ENCODE data around the gene IL22RA2.

IL22RA2 gene

DNA sequence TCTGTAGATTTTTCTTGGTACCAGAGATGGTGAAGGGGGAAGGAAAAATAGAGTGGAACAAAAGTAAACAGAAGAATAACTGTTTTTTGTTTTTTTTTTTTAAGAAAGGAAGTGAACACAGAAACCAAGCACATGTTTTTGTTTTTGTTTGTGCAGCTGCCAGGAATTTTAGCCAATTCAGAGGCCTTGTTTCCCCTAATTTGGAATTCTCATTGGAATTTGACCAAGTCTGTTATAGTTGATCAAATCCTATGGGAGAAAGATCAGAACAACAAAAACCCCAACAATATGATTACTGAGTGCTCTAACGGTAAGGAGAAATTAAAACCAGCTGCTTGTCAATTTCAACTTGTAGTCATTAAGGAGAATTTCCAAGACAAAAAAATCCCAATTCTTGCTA lies 18.2 kb upstream of the IL22RA2 start:
- no peak for DNase-seq (ENCODE audit: low read depth, low spot score)
- H3K4me3 ChIP-seq: no peak overlapping the region

DNA sequence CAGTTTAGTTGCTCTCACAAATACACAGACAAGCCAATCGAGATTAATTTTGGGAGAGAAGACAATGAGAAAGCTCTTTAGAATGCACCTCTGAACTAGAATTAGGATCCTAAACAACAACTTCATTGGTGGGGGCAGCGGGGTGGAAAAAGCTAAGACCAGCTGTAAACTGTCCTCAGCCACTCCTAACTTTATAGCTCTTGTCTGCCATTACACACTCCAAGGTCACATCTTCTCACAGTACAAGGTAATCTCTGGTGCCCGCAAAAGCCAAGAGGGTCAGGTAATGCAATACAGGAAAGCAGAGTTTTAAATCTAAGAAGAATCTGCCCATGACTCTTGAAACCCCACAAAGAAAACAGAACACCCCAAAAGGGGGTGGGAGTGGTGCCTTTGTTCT lies 17.8 kb upstream of the IL22RA2 start:
- TF ChIP-seq FOXP2 (optimal IDR thresholded peaks at IDR 0.05; ENCODE audit: control extremely low read depth, extremely low read length, insufficient read depth) (no peak), POLR2AphosphoS5 (IDR thresholded peaks at IDR 0.05; ENCODE audit: borderline replicate concordance, low read depth, low read length) (no peak), EZH2 (IDR thresholded peaks at IDR 0.05) (no peak)
- no peak for DNase-seq (ENCODE audit: low read depth, low spot score)
- no peak overlapping the region for H3K9ac ChIP-seq (ENCODE audit: insufficient read length)
- no peaks in the 10 kb centered on the region; the same call in 1 of the 2 replicates for H3K9me3 ChIP-seq (ENCODE audit: low read depth, low read length)
- H3K27ac ChIP-seq: no peak overlapping the region
- H3K36me3 ChIP-seq (ENCODE audit: insufficient read depth, low read length): no peaks in the 10 kb centered on the region
- H3K4me3 ChIP-seq: no peak overlapping the region

More for the DNA sequence above, 18.2 kb upstream of the IL22RA2 start:
- H3K9ac ChIP-seq (ENCODE audit: insufficient read length): no peak overlapping the region
- H3K36me3 ChIP-seq (ENCODE audit: insufficient read depth, low read length): no peaks in the 10 kb centered on the region
- H3K27ac ChIP-seq: no peak overlapping the region
- no peaks in the 10 kb centered on the region; the same call in 1 of the 2 replicates for H3K9me3 ChIP-seq (ENCODE audit: low read depth, low read length)
- TF ChIP-seq POLR2AphosphoS5 (IDR thresholded peaks at IDR 0.05; ENCODE audit: borderline replicate concordance, low read depth, low read length) (no peak), EZH2 (IDR thresholded peaks at IDR 0.05) (no peak), FOXP2 (optimal IDR thresholded peaks at IDR 0.05; ENCODE audit: control extremely low read depth, extremely low read length, insufficient read depth) (no peak)

DNA sequence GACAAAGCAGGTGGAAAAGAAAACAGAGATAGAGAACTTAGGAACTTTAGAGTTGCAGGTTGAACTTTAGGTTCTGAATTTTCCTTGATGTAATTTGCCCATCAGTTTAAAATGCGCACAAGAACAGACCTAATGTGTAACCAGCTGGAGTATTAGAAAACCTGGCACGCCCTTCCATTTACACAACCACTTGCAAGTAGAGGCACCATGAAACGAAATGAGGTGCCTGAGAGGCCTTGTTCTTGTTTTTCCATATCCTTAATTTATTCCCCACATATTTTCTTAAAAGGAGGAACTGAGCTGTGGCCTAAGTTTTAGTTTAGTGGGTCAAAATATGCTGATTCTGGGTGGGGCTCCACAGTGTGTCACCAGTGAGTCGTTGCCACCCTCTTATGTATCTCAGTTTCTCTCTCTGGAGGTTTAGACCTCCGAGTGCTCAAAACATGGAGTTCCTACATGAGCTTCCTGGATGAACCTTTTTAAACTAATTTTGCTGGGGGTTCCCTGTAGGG lies 17.2 kb upstream of the IL22RA2 start:
- no peak overlapping the region for H3K9ac ChIP-seq (ENCODE audit: insufficient read length)
- DNase-seq (ENCODE audit: low read depth, low spot score): no peak
- H3K4me3 ChIP-seq: no peak overlapping the region
- H3K36me3 ChIP-seq (ENCODE audit: insufficient read depth, low read length): no peaks in the 10 kb centered on the region
- H3K9me3 ChIP-seq (ENCODE audit: low read depth, low read length): no peaks in the 10 kb centered on the region; the same call in 1 of the 2 replicates
- H3K27ac ChIP-seq: no peak overlapping the region
- TF ChIP-seq POLR2AphosphoS5 (IDR thresholded peaks at IDR 0.05; ENCODE audit: borderline replicate concordance, low read depth, low read length) (no peak), EZH2 (IDR thresholded peaks at IDR 0.05) (no peak), FOXP2 (optimal IDR thresholded peaks at IDR 0.05; ENCODE audit: control extremely low read depth, extremely low read length, insufficient read depth) (no peak)

DNA sequence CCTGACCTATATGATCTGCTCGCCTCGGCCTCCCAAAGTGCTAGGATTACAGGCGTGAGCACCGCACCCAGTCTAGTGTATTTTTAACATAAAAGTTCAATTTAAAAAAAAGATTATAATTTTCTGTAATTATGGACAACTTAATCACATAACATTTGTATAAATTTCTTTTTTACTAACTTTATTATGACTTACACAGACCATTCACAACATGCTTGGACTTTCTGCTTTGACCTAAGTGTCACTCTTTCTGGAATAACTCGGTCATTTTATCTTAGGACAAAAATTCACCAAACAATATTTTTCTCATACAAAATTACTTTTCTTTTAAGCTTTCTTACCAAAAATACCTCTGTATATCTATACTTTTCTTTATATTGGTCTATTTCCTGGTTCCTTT lies 15.4 kb upstream of the IL22RA2 start:
- Histone ChIP-seq H3K27ac (no peak overlapping the region), H3K9ac (ENCODE audit: insufficient read length) (no peak overlapping the region), H3K36me3 (ENCODE audit: insufficient read depth, low read length) (no peaks in the 10 kb centered on the region), H3K9me3 (ENCODE audit: low read depth, low read length) (no peaks in the 10 kb centered on the region; the same call in 1 of the 2 replicates), H3K4me3 (no peak overlapping the region)
- TF ChIP-seq EZH2 (IDR thresholded peaks at IDR 0.05): no peak
- no peak for TF ChIP-seq POLR2AphosphoS5 (IDR thresholded peaks at IDR 0.05; ENCODE audit: borderline replicate concordance, low read depth, low read length)
- no peak for TF ChIP-seq FOXP2 (optimal IDR thresholded peaks at IDR 0.05; ENCODE audit: control extremely low read depth, extremely low read length, insufficient read depth)
- peak; percentile 5 for DNase-seq (ENCODE audit: low read depth, low spot score)

DNA sequence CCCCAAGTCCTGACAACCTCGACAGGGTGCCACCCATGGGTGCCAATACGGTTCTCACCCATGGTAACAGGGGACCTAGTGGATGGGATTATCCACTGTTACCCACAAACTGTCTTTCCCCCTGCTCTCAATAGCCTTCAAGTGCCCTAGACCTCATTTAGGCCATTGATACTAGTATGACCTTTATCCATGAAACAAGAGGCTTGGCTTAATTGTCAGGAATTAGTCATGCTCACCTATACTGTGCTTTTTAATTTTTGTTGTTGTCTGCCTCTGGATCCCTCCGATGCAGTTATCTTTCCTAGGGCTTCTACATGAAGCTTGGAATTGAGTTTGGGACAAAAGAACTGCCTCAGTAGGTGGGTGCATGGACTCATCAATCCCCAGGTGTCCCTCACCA lies 11.8 kb upstream of the IL22RA2 start:
- Histone ChIP-seq H3K36me3 (ENCODE audit: insufficient read depth, low read length) (no peaks in the 10 kb centered on the region), H3K9me3 (ENCODE audit: low read depth, low read length) (no peaks in the 10 kb centered on the region; the same call in 1 of the 2 replicates), H3K27ac (no peak overlapping the region), H3K4me3 (no peak overlapping the region), H3K9ac (ENCODE audit: insufficient read length) (no peak overlapping the region)
- no peak for DNase-seq (ENCODE audit: low read depth, low spot score)
- no peak for TF ChIP-seq POLR2AphosphoS5 (IDR thresholded peaks at IDR 0.05; ENCODE audit: borderline replicate concordance, low read depth, low read length)
- TF ChIP-seq FOXP2 (optimal IDR thresholded peaks at IDR 0.05; ENCODE audit: control extremely low read depth, extremely low read length, insufficient read depth): no peak
- TF ChIP-seq EZH2 (IDR thresholded peaks at IDR 0.05): no peak

DNA sequence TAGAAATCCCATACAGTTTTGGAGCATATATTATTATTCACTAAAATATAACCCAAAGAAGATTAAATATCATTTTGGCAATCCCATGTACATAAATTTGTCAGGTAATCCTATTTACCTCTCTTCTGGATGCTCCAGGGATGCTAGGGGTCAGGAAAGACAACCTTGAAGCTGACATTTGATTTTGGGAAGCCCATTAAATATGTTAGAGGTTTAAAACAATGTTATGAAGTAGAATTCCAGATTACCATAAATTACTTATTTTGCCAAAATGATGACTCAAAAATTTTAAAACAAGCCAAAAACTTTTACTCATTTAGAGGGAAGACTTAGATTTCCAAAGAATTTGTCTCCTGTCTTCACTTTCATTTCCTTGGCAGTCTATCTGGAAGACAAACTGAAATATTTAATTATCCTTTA lies 9.2 kb upstream of the IL22RA2 start:
- Histone ChIP-seq H3K36me3 (ENCODE audit: insufficient read depth, low read length) (no peaks in the 10 kb centered on the region), H3K27ac (no peak overlapping the region), H3K9me3 (ENCODE audit: low read depth, low read length) (no peaks in the 10 kb centered on the region; the same call in 1 of the 2 replicates), H3K4me3 (no peak overlapping the region), H3K9ac (ENCODE audit: insufficient read length) (no peak overlapping the region)
- TF ChIP-seq FOXP2 (optimal IDR thresholded peaks at IDR 0.05; ENCODE audit: control extremely low read depth, extremely low read length, insufficient read depth): no peak
- no peak for DNase-seq (ENCODE audit: low read depth, low spot score)

DNA sequence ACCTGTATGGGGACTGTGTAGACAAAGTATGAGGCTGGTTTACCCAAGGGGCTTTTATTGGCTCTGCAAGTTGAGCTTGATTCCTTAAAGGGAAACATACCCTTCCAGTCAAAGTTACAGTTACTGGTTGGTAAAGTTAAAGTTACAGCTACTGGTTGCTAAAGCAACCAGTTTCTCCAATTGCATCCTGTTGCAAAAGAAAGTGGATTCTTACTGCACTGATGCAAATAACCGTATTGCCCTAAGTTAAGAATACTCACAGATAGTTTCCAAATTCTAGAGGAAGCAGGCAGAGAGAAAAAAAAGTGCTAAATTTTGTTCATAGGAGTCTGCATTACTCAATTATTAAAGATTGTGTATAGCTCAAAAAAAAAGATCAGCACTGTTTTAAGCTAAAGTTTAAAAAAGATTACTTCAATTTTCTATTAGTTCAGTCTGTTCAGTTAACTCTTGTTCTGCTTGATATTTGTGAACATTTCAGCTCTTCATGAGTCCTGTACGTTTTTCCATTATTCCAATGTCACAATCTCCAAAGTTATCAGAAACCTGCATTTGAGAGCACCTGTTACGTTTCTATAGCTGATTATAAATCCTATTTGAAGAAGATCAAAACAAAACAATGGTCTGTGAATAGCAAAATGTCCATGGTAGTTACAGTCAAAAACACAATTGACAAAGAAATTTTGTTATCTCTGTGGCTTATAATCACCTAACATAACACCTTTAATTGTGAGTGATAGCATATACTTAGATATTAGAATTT lies 8.6 kb upstream of the IL22RA2 start:
- H3K9ac ChIP-seq (ENCODE audit: insufficient read length): no peak overlapping the region
- H3K9me3 ChIP-seq (ENCODE audit: low read depth, low read length): no peaks in the 10 kb centered on the region; the same call in 1 of the 2 replicates
- TF ChIP-seq FOXP2 (optimal IDR thresholded peaks at IDR 0.05; ENCODE audit: control extremely low read depth, extremely low read length, insufficient read depth) (no peak), EZH2 (IDR thresholded peaks at IDR 0.05) (no peak), POLR2AphosphoS5 (IDR thresholded peaks at IDR 0.05; ENCODE audit: borderline replicate concordance, low read depth, low read length) (no peak)
- no peak for DNase-seq (ENCODE audit: low read depth, low spot score)
- H3K27ac ChIP-seq: no peak overlapping the region
- H3K36me3 ChIP-seq (ENCODE audit: insufficient read depth, low read length): no peaks in the 10 kb centered on the region
- no peak overlapping the region for H3K4me3 ChIP-seq

DNA sequence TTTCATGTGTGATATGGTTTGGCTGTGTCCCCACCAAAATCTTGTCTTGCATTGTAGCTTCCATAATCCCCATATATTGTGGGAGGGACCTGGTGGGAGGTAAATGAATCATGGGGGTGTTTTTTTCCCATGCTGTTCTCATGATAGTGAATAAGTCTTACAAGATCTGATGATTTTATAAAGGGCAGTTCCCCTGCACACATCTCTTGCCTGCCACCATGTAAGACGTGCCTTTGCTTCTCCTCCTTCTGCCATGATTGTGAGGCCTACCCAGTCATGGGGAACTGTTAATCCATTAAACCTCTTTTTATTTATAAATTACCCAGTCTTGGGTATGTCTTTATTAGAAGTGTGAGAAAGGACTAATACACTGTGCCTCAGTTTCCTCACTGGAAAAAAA lies 4.2 kb upstream of the IL22RA2 start:
- H3K27ac ChIP-seq: no peak overlapping the region
- H3K36me3 ChIP-seq (ENCODE audit: insufficient read depth, low read length): no peaks in the 10 kb centered on the region
- H3K9me3 ChIP-seq (ENCODE audit: low read depth, low read length): no peaks in the 10 kb centered on the region
- no peak overlapping the region for H3K4me3 ChIP-seq
- DNase-seq (ENCODE audit: low read depth, low spot score): no peak
- TF ChIP-seq POLR2AphosphoS5 (IDR thresholded peaks at IDR 0.05; ENCODE audit: borderline replicate concordance, low read depth, low read length) (no peak), FOXP2 (optimal IDR thresholded peaks at IDR 0.05; ENCODE audit: control extremely low read depth, extremely low read length, insufficient read depth) (no peak), EZH2 (IDR thresholded peaks at IDR 0.05) (no peak)
- H3K9ac ChIP-seq (ENCODE audit: insufficient read length): no peak overlapping the region

All from SK-N-MC (cell line).